B cell (primary cell): ENCODE results near the gene ZBTB44. TPM values are rescaled to one million over a fixed set of nuclear protein-coding genes. Genes with fewer than 3 reads are reported as not detected.
"Not testable (repeated sequence)": the region's sequence is repeated elsewhere in the genome, so short reads cannot be mapped to it uniquely, and the experiment has no call there.

Experiments used
- ATAC-seq: fragments of 200-7000 bp; cut with Tn5 transposase; one replicate; pipeline ENCODE4 v1.10.0; 2021; ENCODE audit warnings: low read depth, mild to moderate bottlenecking, moderate number of reproducible peaks, moderate library complexity
- CTCF ChIA-PET: fragments of 350-600 bp; sonication (Branson Sonifier 250); formaldehyde crosslinking; loops from one replicate; lab custom pipeline; 2021; ENCODE audit warnings: antibody characterized with exemption, inconsistent platforms; lab: Charles Lee
- POLR2A ChIA-PET: fragments of 350-600 bp; sonication (Branson Sonifier 250); formaldehyde crosslinking; loops from one replicate; lab custom pipeline; 2021; ENCODE audit warnings: antibody characterized with exemption; lab: Charles Lee
- DNase-seq: peaks from one replicate; pipeline ENCODE4 v3.0.0; 2013
- H2AFZ ChIP-seq: 2 replicates; pipeline ENCODE4 v1.6.1; 2012; ENCODE audit warnings: mild to moderate bottlenecking, low read depth, low read length; ENCODE audit not compliant: insufficient read depth, poor library complexity, severe bottlenecking
- H3K27ac ChIP-seq, 2 donors: 1 replicate in 1 of 2; 2 replicates in 1 of 2; pipeline ENCODE4 v1.5.1; 2012 to 2013; ENCODE audit warnings: low read length in 2 of 2, mild to moderate bottlenecking in 2 of 2, moderate library complexity in 1 of 2
- H3K27me3 ChIP-seq, 4 experiments: fragments of 200-600 bp in 1 of 4; sonication (generic) in 1 of 4; replicated peaks in 1 of 4; 1 replicate in 2 of 4; 2 replicates in 2 of 4; pipeline versions ENCODE4 v1.6.1 to v1.7.0; 2013 to 2016; ENCODE audit warnings: low read length in 3 of 4, mild to moderate bottlenecking in 2 of 4, mixed read lengths in 1 of 4, moderate library complexity in 1 of 4; ENCODE audit not compliant: insufficient read depth in 4 of 4, control insufficient read depth in 3 of 4; ENCODE audit errors: control extremely low read depth in 1 of 4
- H3K36me3 ChIP-seq, 2 experiments: replicated peaks in 1 of 2; 1 replicate in 1 of 2; 2 replicates in 1 of 2; pipeline versions ENCODE4 v1.6.1 to v1.7.1; 2013; ENCODE audit warnings: low read length in 1 of 2; ENCODE audit not compliant: insufficient read depth in 2 of 2, control insufficient read depth in 1 of 2; ENCODE audit errors: control extremely low read depth in 1 of 2, extremely low read depth in 1 of 2
- H3K4me1 ChIP-seq, 2 donors: fragments of 200-600 bp in 1 of 2; sonication (generic) in 1 of 2; 1 replicate in 1 of 2; 2 replicates in 1 of 2; pipeline versions ENCODE4 v1.5.1 to v1.6.1; 2013 to 2017; ENCODE audit warnings: low read length in 2 of 2; ENCODE audit not compliant: control insufficient read depth in 2 of 2, insufficient read depth in 2 of 2
- H3K4me2 ChIP-seq: replicated peaks from 2 replicates; pipeline ENCODE3; 2012; ENCODE audit warnings: mild to moderate bottlenecking, low read depth, low read length; ENCODE audit not compliant: poor library complexity, severe bottlenecking
- H3K4me3 ChIP-seq, 5 experiments: fragments of 200-600 bp in 1 of 5; sonication (generic) in 1 of 5; 1 replicate in 3 of 5; 2 replicates in 2 of 5; pipeline versions ENCODE4 v1.5.1 to v1.7.0; 2011 to 2016; ENCODE audit warnings: low read length in 4 of 5, mild to moderate bottlenecking in 4 of 5, low read depth in 2 of 5, control low read depth in 1 of 5, moderate library complexity in 1 of 5; ENCODE audit not compliant: insufficient read depth in 1 of 5; ENCODE audit errors: control extremely low read depth in 1 of 5, extremely low read depth in 1 of 5
- H3K79me2 ChIP-seq: fragments of 200-600 bp; sonication (generic); one replicate; pipeline ENCODE4 v1.6.0; 2016; ENCODE audit warnings: low read length; ENCODE audit not compliant: control insufficient read depth, insufficient read depth
- H3K9ac ChIP-seq: fragments of 200-600 bp; sonication (generic); 2 replicates; pipeline ENCODE4 v1.6.1; 2017; ENCODE audit warnings: mild to moderate bottlenecking, low read length, moderate library complexity
- H3K9me3 ChIP-seq, 3 donors: one replicate each; pipeline versions ENCODE4 v1.6.1 to v1.7.1; 2013; ENCODE audit warnings: low read length in 2 of 3; ENCODE audit not compliant: control insufficient read depth in 2 of 3, insufficient read depth in 1 of 3; ENCODE audit errors: control extremely low read depth in 1 of 3
- H4K20me1 ChIP-seq: 2 replicates; pipeline ENCODE4 v1.6.0; 2012; ENCODE audit warnings: mild to moderate bottlenecking, low read length; ENCODE audit not compliant: insufficient read depth, control insufficient read depth, poor library complexity, severe bottlenecking
- H3K27ac Mint-ChIP-seq: one replicate; pipeline ENCODE4 v1.8.0; 2021; ENCODE audit warnings: mixed read lengths
- H3K27me3 Mint-ChIP-seq: one replicate; pipeline ENCODE4 v1.8.0; 2021; ENCODE audit warnings: mixed read lengths
- H3K4me1 Mint-ChIP-seq: one replicate; pipeline ENCODE4 v1.8.0; 2021; ENCODE audit warnings: mixed read lengths
- H3K4me3 Mint-ChIP-seq: one replicate; pipeline ENCODE4 v1.8.0; 2021; ENCODE audit warnings: mixed read lengths
- H3K9me3 Mint-ChIP-seq: one replicate; pipeline ENCODE4 v1.8.0; 2022; ENCODE audit warnings: mixed read lengths; ENCODE audit not compliant: insufficient read depth
- CTCF ChIP-seq: fragments of 200-600 bp; IDR thresholded peaks from one replicate; pipeline ENCODE4 v1.8.0; 2022; ENCODE audit warnings: antibody characterized with exemption, mild to moderate bottlenecking
- EZH2 ChIP-seq: IDR thresholded peaks from 2 replicates; pipeline ENCODE4 v1.6.1; 2012; ENCODE audit warnings: borderline replicate concordance, low read depth, mild to moderate bottlenecking, moderate library complexity, low read length; ENCODE audit not compliant: insufficient read depth, poor library complexity, severe bottlenecking
- WGBS: methylation state at CpG from one replicate; pipeline ENCODE4 v1.1.5; 2013; ENCODE audit warnings: missing lambda C conversion rate; ENCODE audit not compliant: insufficient coverage; 5-methylcytosine and 5-hydroxymethylcytosine counted together
- intact Hi-C: fragments of 100-400 bp; cut with micrococcal nuclease; formaldehyde crosslinking; loops from one replicate; pipeline ENCODE4 v1.10.0; 2022
- polyA plus RNA-seq: library from polyadenylated mRNA; depleted of rRNA; stranded (reverse); fragments of >200 nt; gene quantifications from 2 replicates; pipeline ENCODE4 v1.2.3, GENCODE V29; 2012
- total RNA-seq, 2 donors: library from RNA; stranded (reverse); fragments of 120-200 nt in 1 of 2; gene quantifications; 1 replicate in 1 of 2; 2 replicates in 1 of 2; pipeline versions ENCODE4 v1.2.3 to v1.2.4, GENCODE V29; 2013 to 2022

ZBTB44 gene
- total and polyA plus RNA-seq, 2 donors (not counting 1 experiment from before 2014, with no cell fraction given): 23.3 to 89.4 TPM

- H3K4me1 ChIP-seq: no peaks in the 10 kb centered on the region
- ChIA-PET POLR2A (interaction anchor here (0.6 kb wide), 2 partner anchors 39 to 48 kb away, joined by 3 read pairs; no protein-coding TSS in a partner anchor), CTCF (no interaction called here)
- peaks cover 21% of the 10 kb centered on the region for H4K20me1 ChIP-seq
- ATAC-seq (no peak), DNase-seq (no peak)
- WGBS: 100% methylated on average over 1 of the region's 2 CpGs
- Mint-ChIP-seq H3K27me3 (no peaks in the 10 kb centered on the region), H3K27ac (no peak overlapping the region), H3K4me3 (no peak overlapping the region), H3K4me1 (peaks cover 11% of the 10 kb centered on the region), H3K9me3 (peaks cover 19% of the 10 kb centered on the region)
- no peak overlapping the region for H3K27ac ChIP-seq
- no peak overlapping the region for H3K4me2 ChIP-seq
- no peak overlapping the region for H2AFZ ChIP-seq
- peaks cover 74% of the 10 kb centered on the region for H3K79me2 ChIP-seq
- intact Hi-C loops: no loop called here
- H3K36me3 ChIP-seq: peaks cover 0 to under 1% of the 10 kb centered on the region in 2 experiments
- no peaks in the 10 kb centered on the region for H3K27me3 ChIP-seq
- H3K9me3 ChIP-seq: peaks cover 7 to 16% (median 7%) of the 10 kb centered on the region in 3 donors
- H3K4me3 ChIP-seq: no peak overlapping the region
- H3K9ac ChIP-seq: no peak overlapping the region
- TF ChIP-seq CTCF: no peak
- TF ChIP-seq EZH2: no peak
Observed at GRCh38 chr11:130282111-130282510, 32.6 kb downstream of the ZBTB44 start.

- H3K36me3 ChIP-seq, H3K27me3 Mint-ChIP-seq, DNase-seq, H3K4me3 ChIP-seq, H3K27ac ChIP-seq, H3K4me1 ChIP-seq, H2AFZ ChIP-seq, POLR2A ChIA-PET, ATAC-seq, H3K4me3 Mint-ChIP-seq, H3K4me2 ChIP-seq, H3K27ac Mint-ChIP-seq, CTCF ChIA-PET, H3K4me1 Mint-ChIP-seq, intact Hi-C loops, H3K27me3 ChIP-seq, H3K9ac ChIP-seq: not testable (repeated sequence)
- H3K9me3 ChIP-seq: peaks cover 7 to 18% (median 7%) of the 10 kb centered on the region in 3 donors
- H4K20me1 ChIP-seq: peaks cover 29% of the 10 kb centered on the region
- H3K9me3 Mint-ChIP-seq: peaks cover 19% of the 10 kb centered on the region
- H3K79me2 ChIP-seq: peaks cover 67% of the 10 kb centered on the region
- WGBS: no CpG with 5 or more reads among the region's 6 CpGs
Observed at GRCh38 chr11:130281341-130281740, 33.4 kb downstream of the ZBTB44 start.
